K562 (cell line): ENCODE measurements around the gene KXD1.

Source experiments
- BRCA1 ChIP-seq, 2 experiments: fragments of 450-650 bp in 1 of 2; sonication (generic) in 1 of 2; formaldehyde crosslinking in 1 of 2; IDR thresholded peaks; 2 replicates each; pipeline versions ENCODE4 v1.5.0 to v1.6.1; 2017 to 2020; ENCODE audit warnings: mild to moderate bottlenecking in 1 of 2, missing genetic modification reagents in 1 of 2
- C11orf30 ChIP-seq: fragments of 450-650 bp; IDR thresholded peaks from 2 replicates; pipeline ENCODE4 v1.6.1; 2016; ENCODE audit warnings: low read depth, mild to moderate bottlenecking
- EP300 ChIP-seq: IDR thresholded peaks from 2 replicates; pipeline ENCODE4 v1.6.1; 2012; ENCODE audit warnings: low read length, improper control_type of control experiment
- MAX ChIP-seq: sonication (generic); formaldehyde crosslinking; IDR thresholded peaks from 2 replicates; pipeline ENCODE4 v1.9.0; 2022; ENCODE audit warnings: mild to moderate bottlenecking, missing genetic modification reagents
- MNT ChIP-seq, 2 experiments: fragments of 450-650 bp; conservative IDR thresholded peaks; 2 replicates each; pipeline ENCODE4 v1.6.1; 2017; ENCODE audit warnings: mild to moderate bottlenecking in 2 of 2, moderate library complexity in 2 of 2
- MYNN ChIP-seq, 2 experiments: sonication (generic); formaldehyde crosslinking in 1 of 2; IDR thresholded peaks; 2 replicates each; pipeline versions ENCODE4 v1.5.0 to v1.6.1; 2016 to 2020; ENCODE audit warnings: antibody characterized with exemption in 1 of 2, missing genetic modification reagents in 1 of 2
- POLR2AphosphoS5 ChIP-seq: IDR thresholded peaks from 2 replicates; pipeline ENCODE4 v1.6.1; 2011; ENCODE audit warnings: mild to moderate bottlenecking, low read depth, low read length, moderate library complexity; ENCODE audit not compliant: control insufficient read depth, insufficient read depth
- RBBP5 ChIP-seq: fragments of 200-600 bp; sonication (generic); IDR thresholded peaks from 2 replicates; pipeline ENCODE4 v1.6.1; 2012; ENCODE audit warnings: borderline replicate concordance, mild to moderate bottlenecking, low read length, control low read depth, inconsistent platforms; ENCODE audit not compliant: insufficient read depth, poor library complexity, severe bottlenecking
- SMC3 ChIP-seq: conservative IDR thresholded peaks from 2 replicates; pipeline ENCODE4 v1.6.1; 2011; ENCODE audit warnings: low read depth, low read length, improper control_type of control experiment; ENCODE audit not compliant: insufficient read depth
- ZNF232 ChIP-seq: sonication (generic); formaldehyde crosslinking; IDR thresholded peaks from 2 replicates; pipeline ENCODE4 v1.8.0; 2022; ENCODE audit warnings: mild to moderate bottlenecking, missing genetic modification reagents

- no peak for TF ChIP-seq EP300
- TF ChIP-seq MAX (CRISPR knock-in tag) = no peak
- no peak for TF ChIP-seq C11orf30
- no peak for TF ChIP-seq ZNF232 (CRISPR knock-in tag)
- no peak for TF ChIP-seq MYNN (IDR thresholded peaks at IDR 0.05)
- no peak for TF ChIP-seq MYNN (CRISPR knock-in tag; IDR thresholded peaks at IDR 0.05)
- TF ChIP-seq BRCA1 (IDR thresholded peaks at IDR 0.05) = no peak
- no peak for TF ChIP-seq BRCA1 (CRISPR knock-in tag; IDR thresholded peaks at IDR 0.05)
- no peak for TF ChIP-seq SMC3
- no peak for TF ChIP-seq POLR2AphosphoS5
- no peak for TF ChIP-seq MNT (conservative IDR thresholded peaks at IDR 0.05)
- peak; percentile 6 for TF ChIP-seq RBBP5
Observed at GRCh38 chr19:18542941-18543813, 14.5 kb upstream of the KXD1 start, which contains the start of gene FKBP8.
